A549 treated with AZD9567 at 1 μM for 4 hours (cell line): Measurements from ENCODE around the gene FAM167B. TPM values are rescaled to one million over a fixed set of nuclear protein-coding genes. Genes with fewer than 3 reads are reported as not detected.

Experiments
- total RNA-seq: library from RNA; stranded (reverse); fragments of 200-300 nt; extraction: Qiagen RNA extraction; gene quantifications from 5 replicates; pipeline ENCODE4 v1.2.3, GENCODE V29; 2022; ENCODE audit not compliant: insufficient read depth

FAM167B gene
- total RNA-seq: 0.44 to 0.79 TPM (median 0.57 TPM) in 4 of 5 replicates, not detected in the other

DNA sequence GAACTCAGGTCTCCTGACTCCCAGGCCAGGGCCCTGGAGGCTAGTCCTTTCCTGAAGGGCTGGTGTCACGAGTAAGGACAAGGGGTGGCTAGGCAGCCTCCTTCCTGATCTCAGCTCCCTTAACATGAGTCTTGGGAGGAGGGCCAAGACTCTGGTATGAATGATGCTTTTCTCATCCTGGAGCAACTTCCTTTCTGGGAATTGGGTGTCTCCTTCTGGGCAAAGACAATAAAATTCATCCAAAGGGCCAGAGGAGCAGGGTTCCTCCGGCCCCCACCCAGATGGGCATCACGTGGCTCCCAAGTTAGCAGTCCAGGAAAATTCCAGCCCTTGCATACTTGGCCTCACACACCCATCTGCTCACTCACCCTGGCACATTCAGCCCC lies at the start of gene FAM167B:
Gene FAM167B (plus strand): TSS at position 335 of the 386 bp plus-strand sequence. CDS start 200 bp downstream, outside the sequence.

DNA sequence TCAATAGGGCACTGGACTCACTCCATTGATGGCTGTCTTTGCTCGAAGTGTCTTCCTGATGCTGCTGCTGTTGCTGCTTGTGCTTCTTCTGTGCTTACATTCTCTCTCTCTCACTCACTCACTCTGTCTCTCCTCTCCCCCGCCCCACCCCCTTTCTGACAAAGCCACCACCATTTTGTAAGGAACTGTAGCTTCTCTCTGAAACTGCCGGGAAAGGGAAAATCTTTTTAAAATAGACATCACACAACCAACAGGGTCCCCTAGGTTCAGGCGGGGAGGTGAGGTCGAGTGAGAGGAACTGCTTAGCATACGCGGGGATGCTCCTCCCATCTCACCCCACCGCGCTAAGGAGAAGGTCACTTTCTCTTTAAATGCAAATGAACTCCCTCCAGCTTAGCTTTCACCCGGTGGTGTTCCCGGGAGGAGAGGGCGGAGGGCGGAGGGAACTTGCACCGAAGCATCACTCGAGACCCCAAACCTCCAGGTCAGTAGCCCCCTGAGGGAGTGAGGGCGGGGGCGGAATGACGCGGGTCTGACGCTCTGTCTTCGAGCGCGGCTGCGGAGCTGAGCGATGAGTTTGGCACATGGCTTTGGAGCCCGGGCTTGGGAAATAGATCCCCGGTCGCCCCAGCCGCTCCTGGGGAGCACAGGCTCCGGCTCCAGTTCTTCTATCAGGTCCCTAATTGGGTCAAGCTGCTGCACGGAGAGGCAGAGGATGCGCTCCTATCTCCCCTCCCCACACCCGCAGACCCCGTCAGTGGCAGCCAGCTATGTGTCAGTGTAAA lies 46.6 kb upstream of the FAM167B start, which contains the start of gene CCDC28B:
Gene CCDC28B (plus strand): TSS at position 370 of the 785 bp plus-strand sequence. CDS start 1,341 bp downstream, outside the sequence.

DNA sequence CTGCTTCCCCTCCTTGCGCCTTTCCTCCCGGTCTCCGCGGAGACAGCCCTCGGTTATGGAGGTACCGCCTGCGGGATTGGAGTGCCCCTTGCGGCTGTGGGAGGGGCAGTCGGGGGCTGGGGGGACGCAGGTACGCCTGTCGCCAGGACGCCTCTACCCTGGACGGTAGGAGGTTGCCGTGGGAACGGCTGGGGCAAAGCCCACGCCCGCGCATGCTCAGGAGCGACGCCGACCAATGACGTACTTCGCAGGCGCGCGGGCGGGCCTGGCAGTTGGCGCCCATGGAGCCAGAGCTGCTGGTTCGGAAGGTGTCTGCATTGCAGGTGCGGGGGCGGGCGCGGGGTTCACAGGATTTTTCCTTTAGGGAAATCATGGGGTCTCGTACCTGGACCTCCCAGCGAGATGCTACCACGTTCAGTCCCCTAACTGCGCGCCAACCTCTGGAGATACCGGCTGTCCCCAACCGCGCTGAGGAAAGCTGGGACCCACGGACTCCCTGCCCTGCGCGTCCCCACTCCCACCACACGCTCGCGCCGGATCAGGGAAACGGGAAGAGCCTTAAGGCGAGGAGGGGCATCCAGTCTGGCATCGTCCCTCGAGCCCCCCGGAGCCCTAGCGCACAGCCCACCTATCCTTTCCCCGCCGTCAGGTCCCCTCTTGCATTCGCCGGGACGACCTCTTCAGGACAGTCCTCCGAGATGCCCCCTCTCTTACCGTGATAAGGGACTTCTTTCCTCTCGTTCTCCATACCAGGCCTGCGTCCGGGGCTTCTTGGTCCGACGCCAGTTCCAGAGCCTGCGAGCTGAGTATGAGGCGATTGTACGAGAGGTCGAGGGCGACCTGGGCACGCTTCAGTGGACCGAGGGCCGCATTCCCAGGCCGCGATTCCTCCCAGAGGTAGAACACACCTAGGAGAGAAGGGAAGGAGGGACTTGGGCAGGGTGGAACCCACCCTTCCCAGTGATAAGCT lies 41.3 kb upstream of the FAM167B start, which contains the start of gene IQCC:
Gene IQCC (plus strand): TSS at position 271 of the 970 bp plus-strand sequence. CDS start 11 bp downstream, at position 282.

DNA sequence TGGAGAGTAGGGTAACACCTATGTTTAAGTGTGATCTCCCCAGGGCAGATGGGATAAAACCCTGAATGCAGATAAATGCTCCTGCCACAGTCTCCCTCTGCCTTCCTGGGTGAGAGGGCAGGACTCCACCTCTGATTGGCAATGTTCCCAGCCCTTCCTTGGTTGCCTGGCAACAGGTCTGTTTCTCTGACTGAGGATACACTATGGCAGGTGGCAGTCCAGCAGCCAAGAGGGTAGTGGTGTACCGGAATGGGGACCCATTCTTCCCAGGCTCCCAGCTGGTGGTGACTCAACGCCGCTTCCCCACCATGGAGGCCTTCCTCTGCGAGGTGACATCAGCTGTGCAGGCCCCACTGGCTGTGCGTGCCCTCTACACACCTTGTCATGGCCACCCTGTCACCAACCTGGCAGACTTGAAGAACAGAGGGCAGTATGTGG lies 38.1 kb upstream of the FAM167B start, which contains the start of gene DCDC2B:
Gene DCDC2B (plus strand): TSS at position 199 of the 438 bp plus-strand sequence. CDS start 5 bp downstream, at position 204.

DNA sequence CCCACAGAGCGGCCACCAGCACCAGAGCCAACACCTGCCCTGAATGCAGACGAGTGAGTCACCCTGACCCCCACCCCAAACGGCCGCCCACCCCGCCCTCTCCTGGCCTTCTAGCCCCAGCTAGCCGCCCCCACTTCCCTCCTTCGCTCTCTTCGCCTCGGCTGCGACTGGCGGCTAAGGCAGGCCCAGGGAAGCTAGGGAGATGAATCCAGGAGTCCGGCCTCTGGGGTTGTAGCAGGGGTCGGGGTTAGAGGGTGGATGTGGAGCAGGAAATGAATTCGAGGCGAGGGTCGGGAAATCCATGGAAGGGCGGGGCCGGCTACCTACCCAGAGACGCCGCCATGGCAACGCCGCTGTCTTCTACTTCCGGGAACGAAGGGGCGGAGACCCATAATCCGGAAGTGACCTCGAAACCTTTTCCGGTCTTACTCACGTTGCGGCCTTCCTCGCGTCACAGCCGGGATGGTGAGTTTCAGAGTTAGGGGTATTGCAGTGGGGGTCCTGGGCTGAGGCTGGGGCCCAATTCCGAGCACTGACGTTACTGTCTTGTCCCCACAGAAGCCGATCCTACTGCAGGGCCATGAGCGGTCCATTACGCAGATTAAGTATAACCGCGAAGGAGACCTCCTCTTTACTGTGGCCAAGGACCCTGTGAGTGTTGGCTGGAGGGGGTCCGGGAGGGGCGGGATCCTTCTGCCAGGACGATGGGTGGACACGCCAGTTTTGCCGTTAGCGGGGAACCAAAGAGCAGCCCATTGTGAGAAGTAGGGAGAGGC lies 24.9 kb upstream of the FAM167B start, which contains the start of the genes EIF3I and TMEM234:
Gene EIF3I (plus strand): TSS at position 428 of the 776 bp plus-strand sequence. CDS start 35 bp downstream, at position 463.
Gene TMEM234 (minus strand): TSS at position 374 of the 776 bp plus-strand sequence. CDS start 31 bp downstream, at position 343.

DNA sequence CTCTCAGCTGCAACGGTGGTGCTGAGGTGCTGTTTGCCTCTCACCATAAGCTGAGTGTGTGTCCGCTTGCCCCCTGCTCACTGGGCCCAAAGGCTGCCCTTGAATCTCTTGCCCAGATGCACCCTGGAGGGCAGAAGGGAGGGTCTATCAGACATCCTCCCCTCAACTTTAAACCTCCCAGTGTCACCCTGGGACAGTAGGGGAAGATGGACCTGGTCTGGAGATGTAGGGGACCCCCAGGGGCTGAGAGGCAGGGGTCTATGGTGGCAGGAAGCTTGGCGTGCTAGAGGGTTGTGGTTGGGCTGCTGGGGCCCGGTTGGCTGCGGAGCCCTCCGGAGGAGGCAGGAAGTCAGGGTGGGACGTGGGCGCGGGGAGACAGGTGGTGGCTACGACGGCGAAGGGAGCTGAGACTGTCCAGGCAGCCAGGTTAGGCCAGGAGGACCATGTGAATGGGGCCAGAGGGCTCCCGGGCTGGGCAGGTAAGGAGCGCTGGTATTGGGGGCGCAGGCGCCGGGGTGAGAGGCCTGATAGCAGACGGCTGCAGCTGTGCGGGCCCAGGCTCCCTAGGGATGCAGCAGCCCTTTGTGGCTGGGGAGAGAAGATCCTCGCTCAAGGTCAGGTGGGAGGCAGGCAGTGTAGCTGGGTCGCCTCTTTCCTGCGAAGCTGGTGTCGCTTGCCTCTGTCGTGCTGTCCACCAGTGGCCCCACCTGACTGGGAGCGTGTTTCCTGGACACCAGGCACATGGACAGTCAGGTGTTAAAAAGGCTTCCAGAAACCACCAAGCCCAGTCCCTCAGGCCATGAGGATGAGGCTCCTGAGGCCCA lies 4.1 kb downstream of the FAM167B start, which contains the start of gene LCK:
Gene LCK (plus strand): TSS at position 373 of the 824 bp plus-strand sequence. CDS start 23,065 bp downstream, outside the sequence.

DNA sequence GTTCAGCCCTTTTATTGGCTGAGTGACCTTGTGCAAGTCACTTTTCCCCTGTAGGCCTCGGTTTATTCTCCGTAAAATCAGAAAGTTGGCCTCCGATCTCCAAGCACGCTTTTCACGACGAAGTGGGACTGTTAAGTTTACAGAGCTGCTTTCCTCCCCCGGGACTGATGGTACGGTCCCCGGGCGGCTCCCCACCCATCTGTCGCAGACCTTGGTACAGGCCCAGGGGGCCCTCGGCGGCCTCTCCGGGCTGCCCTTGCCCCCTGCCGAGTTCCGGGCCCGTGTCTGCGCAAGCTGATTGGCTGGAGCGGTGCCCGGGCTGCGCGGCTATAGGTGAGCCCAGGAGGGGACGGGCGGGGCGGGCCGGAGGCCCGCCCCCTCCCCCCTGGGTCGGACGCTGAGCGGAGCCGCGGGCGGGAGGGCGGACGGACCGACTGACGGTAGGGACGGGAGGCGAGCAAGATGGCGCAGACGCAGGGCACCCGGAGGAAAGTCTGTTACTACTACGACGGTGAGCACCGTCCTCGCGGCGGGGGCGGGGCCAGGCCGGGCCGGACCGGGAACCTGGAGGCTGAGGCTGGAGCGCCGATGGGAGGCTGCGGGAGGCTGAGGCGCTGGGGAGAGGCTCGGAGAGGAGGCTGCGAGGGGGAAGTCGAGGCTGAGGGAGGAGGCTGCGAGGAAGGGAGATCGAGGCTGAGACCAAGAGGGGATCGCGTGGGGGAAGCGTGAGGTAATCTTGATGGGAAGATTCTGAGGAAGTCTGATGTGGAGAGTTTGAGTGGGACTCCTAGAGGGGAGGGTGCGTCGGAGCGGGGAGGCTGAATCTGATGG lies 44.9 kb downstream of the FAM167B start, which contains the start of gene HDAC1:
Gene HDAC1 (plus strand): TSS at position 376 of the 831 bp plus-strand sequence. CDS start 87 bp downstream, at position 463.

Other genes starting within 250 kb of the FAM167B start
- 120 to 137 TPM (median 136 TPM) in 5 replicates for gene KHDRBS1, start 233.4 kb upstream of the FAM167B start, total RNA-seq
- gene TMEM39B, start 174.3 kb upstream of the FAM167B start, total RNA-seq: 9.9 to 13.9 TPM (median 12.3 TPM) in 5 replicates
- 13.0 to 22.9 TPM (median 13.6 TPM) in 5 replicates for gene KPNA6, start 139.2 kb upstream of the FAM167B start, total RNA-seq
- gene TXLNA, start 67.5 kb upstream of the FAM167B start, total RNA-seq: 25.4 to 36.0 TPM (median 26.3 TPM) in 5 replicates
- gene CCDC28B, start 46.6 kb upstream of the FAM167B start, total RNA-seq: 1.6 to 2.6 TPM (median 2.1 TPM) in 4 of 5 replicates, not detected in the other
- 1.00 to 2.5 TPM (median 1.7 TPM) in 5 replicates for gene IQCC, start 41.6 kb upstream of the FAM167B start, total RNA-seq
- not detected in 5 replicates for gene DCDC2B, start 38.1 kb upstream of the FAM167B start, total RNA-seq
- gene TMEM234, start 24.9 kb upstream of the FAM167B start, total RNA-seq: 7.2 to 8.6 TPM (median 8.1 TPM) in 5 replicates
- 248 to 291 TPM (median 268 TPM) in 5 replicates for gene EIF3I, start 24.8 kb upstream of the FAM167B start, total RNA-seq
- 0.03 to 0.08 TPM (median 0.06 TPM) in 3 of 5 replicates, not detected in the others for gene LCK, start 4.0 kb downstream of the FAM167B start, total RNA-seq
- gene HDAC1, start 44.9 kb downstream of the FAM167B start, total RNA-seq: 52.7 to 56.4 TPM (median 54.8 TPM) in 5 replicates
- 59.8 to 69.6 TPM (median 68.4 TPM) in 5 replicates for gene MARCKSL1, start 89.0 kb downstream of the FAM167B start, total RNA-seq
- gene FAM229A, start 115.3 kb downstream of the FAM167B start, total RNA-seq: 0.71 to 5.3 TPM (median 4.9 TPM) in 5 replicates
- 0.14 TPM in 1 of 5 replicates, not detected in the others for gene TSSK3, start 115.3 kb downstream of the FAM167B start, total RNA-seq
- gene BSDC1, start 147.2 kb downstream of the FAM167B start, total RNA-seq: 17.1 to 22.1 TPM (median 20.4 TPM) in 5 replicates
- gene ZBTB8B, start 217.8 kb downstream of the FAM167B start, total RNA-seq: 0.01 TPM in 1 of 5 replicates, not detected in the others